Ammon's horn (tissue), 1 donor: ENCODE results near the gene CCDC182.

ENCODE experiments used
- DNase-seq: peaks from one replicate; pipeline ENCODE4 v3.0.0-alpha.2; 2016; ENCODE audit warnings: low spot score

CCDC182 gene

DNA sequence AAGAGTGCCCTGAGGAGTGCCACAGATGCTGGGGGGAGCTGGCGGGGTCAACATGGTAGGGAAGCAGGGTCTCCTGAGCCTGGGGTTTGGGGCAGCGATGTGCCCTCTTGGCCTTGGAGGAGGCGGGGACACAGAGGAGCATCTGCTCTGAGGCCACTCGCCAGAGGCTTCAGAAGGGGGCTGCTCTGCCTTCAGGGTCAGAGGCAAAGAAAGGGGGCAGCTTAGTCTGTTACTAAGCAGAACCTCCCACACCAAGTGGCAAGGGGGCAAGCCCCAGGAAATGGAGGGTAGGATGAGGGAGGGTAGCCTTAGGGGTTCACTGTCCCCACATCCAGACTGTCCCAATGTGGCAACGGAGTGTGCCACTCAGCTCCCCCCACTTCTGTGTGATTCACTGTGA lies 18.3 kb downstream of the CCDC182 start:
- DNase-seq, result no peak

DNA sequence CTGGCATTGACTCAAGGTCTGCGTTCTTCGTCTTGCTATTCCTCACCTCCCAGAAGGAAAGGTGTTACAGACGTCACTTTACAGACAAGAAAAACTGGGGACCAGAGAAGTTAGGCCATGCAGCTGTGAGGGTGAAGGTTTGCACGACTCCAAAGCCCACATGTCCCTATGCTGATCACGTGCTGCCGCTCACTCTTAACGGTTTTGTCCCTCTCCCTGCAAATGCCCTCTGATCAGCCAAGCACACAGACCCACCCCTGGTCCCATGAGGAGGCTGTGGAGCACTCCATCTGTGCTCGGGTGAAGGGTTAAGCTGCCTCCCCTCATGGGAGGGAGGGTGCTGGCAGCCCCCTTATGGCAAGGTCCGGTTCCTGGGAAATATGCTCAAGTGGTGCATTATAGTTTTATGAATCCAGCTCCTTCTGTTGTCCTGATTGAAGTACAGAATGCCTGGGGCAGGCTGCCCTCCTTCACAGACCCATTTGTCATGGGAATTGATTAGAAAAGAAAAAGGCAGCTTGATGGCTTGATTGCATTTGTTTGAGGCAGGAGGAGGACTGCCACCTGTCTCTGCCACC lies 18.8 kb downstream of the CCDC182 start:
- no peak for DNase-seq

- no peak for DNase-seq
Measured at GRCh38 chr17:57724729-57725125, 20.4 kb downstream of the CCDC182 start.

DNA sequence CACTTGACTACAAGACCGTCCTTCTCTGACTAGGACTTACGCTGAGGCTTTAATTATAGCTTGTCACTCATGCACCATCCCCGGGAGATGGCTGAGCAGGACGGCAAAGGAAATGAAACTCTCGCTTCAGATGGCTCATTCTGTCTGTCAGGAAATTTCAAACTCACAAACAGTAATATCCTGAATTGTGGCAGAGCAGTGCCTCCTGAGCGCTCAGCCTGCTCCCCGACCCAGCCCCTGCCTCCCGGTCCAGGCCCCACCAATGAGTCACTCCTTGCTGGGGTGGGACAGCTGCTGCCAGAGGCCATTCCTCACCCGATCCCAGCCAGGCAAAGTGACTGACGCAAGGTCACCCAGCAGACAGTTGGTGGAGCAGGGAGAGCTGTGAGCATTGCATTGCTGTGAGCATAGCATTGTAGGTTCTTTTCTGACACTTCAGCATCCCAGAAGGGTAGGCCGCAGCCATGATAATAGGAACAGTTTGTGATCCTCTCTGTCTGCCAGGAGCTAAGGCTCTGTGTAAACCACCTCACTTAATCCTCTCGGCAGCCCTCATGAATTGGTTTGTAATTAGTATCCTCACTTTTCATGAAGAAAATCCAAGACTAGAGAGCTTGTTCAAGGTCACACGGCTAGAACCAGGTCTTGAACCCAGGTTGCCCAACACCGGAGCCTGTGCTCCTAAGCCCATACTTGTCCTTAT lies 20.9 kb downstream of the CCDC182 start:
- peak; percentile 27 for DNase-seq

GRCh38 chr17:57723427-57724025 lies 21.6 kb downstream of the CCDC182 start:
- no peak for DNase-seq

- DNase-seq, result no peak
Measured at GRCh38 chr17:57722704-57723043, 22.4 kb downstream of the CCDC182 start.

- DNase-seq, result no peak
Measured at GRCh38 chr17:57721967-57722703, 23.0 kb downstream of the CCDC182 start.

- DNase-seq, result no peak
Measured at GRCh38 chr17:57720386-57721035, 24.6 kb downstream of the CCDC182 start.

DNA sequence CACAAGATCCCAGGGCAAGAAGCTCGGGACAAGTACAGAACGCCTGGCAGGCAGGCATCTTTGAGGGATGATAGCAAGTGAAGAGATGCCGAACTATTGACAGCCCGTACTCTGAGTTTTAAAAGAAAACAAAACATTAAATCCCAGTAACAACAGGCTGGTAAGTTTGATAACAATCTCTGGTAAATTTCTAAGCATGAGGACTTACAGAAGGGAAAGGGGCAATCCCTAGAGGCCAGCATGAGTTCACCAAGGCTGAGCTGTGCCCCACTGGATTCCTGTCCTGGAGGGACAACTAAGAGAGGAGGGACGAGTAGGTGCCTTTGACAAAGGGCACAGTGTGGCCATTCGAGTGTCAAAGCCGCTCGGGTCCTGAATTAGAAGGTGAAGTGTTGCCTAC lies 26.2 kb downstream of the CCDC182 start:
- no peak for DNase-seq

GRCh38 chr17:57715981-57716380 lies 29.1 kb downstream of the CCDC182 start:
- no peak for DNase-seq

GRCh38 chr17:57714665-57715180 lies 30.4 kb downstream of the CCDC182 start:
- DNase-seq, result no peak

- no peak for DNase-seq
Measured at GRCh38 chr17:57713140-57713539, 32.0 kb downstream of the CCDC182 start.

DNA sequence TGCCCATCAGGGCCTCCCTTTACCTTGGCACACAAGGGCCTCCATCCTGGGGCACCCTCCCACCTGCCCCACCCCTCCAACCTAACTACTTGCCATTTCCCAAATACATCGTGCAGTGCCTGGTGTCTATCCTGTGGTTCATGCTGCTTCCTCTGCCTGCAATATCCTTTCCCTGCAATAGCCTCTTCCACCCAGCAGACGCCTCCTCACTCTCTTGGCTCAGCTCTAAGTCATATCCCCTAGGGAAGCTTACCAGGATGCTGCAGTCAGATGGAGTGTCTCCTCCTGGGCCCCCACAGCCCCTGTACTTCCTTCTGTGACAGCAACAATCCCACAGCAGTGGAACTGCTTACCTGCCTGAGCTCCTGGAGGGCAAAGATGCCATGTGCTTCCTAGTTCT lies 36.7 kb downstream of the CCDC182 start:
- DNase-seq, result no peak

- DNase-seq, result peak; percentile 67
Measured at GRCh38 chr17:57707892-57708291, 37.2 kb downstream of the CCDC182 start.

- no peak for DNase-seq
Measured at GRCh38 chr17:57706761-57707160, 38.3 kb downstream of the CCDC182 start.

GRCh38 chr17:57705921-57706695 lies 39.0 kb downstream of the CCDC182 start:
- DNase-seq, result no peak

- no peak for DNase-seq
Measured at GRCh38 chr17:57704448-57704847, 40.7 kb downstream of the CCDC182 start.

DNA sequence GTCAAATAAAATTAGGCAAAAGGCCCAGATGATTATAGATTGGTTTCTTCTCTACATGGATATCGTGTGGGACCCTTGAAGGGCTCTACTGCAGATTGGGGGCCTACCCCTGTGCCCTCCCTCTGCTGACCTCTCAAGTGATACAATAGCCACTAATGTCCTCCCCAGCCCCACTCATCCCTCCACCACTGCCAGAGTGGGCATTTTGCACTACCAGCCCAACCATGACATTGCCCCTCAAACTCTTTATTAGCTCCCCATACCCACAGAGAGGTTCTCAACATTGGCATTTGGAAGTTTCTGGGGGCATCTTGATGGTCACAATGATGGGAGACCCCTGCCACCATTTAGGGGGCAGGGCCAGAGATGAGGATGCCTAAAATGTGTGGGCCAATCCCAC lies 41.8 kb downstream of the CCDC182 start:
- DNase-seq, result no peak

GRCh38 chr17:57701124-57701523 lies 44.0 kb downstream of the CCDC182 start:
- no peak for DNase-seq

DNA sequence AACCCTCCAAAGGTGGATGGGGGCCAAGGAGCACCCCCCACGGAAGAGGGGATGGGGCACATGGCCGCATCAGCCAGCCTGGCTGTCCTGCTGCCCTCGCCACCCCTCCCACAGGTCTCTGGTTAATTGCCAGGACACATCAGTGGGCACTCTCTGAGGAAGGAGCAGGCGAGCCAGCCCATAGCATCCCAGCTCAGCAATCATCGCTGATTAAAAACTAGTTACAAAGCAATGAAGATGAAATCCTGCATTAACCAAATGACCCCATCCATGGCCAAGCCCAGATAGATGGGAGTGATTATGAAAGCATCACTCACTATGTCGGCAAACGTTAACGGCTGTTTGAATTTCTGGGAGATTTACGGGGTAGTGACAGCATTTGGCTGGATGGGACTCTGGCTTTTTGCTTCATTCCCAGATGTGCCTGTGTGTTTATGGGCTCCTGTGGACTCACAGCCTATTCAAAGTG lies 45.3 kb downstream of the CCDC182 start:
- DNase-seq, result no peak
